GM20000 (cell line): ENCODE results near the gene SYNM.
A peak's percentile ranks its signal among the peaks of the same experiment; 100 is the strongest.
"Not testable (repeated sequence)": the region's sequence is repeated elsewhere in the genome, so short reads cannot be mapped to it uniquely, and the experiment has no call there.

Source experiments
- DNase-seq: peaks from one replicate; pipeline ENCODE4 v3.0.0; 2012; ENCODE audit warnings: low spot score
- CTCF ChIP-seq: IDR thresholded peaks from 2 replicates; pipeline ENCODE4 v1.5.1; 2012; ENCODE audit warnings: mild to moderate bottlenecking, control low read depth; ENCODE audit errors: extremely low read depth, missing control alignments

SYNM gene

GRCh38 chr15:99059010-99059981 lies 45.6 kb upstream of the SYNM start:
- peak; percentile 93 for TF ChIP-seq CTCF
- DNase-seq: peak; percentile 90

GRCh38 chr15:99060186-99060585 lies 44.7 kb upstream of the SYNM start:
- not testable (repeated sequence) for DNase-seq

GRCh38 chr15:99062226-99062625 lies 42.7 kb upstream of the SYNM start:
- no peak for DNase-seq
- no peak for TF ChIP-seq CTCF

GRCh38 chr15:99068186-99068585 lies 36.7 kb upstream of the SYNM start:
- no peak for DNase-seq

GRCh38 chr15:99070208-99070607 lies 34.7 kb upstream of the SYNM start:
- no peak for TF ChIP-seq CTCF

More at GRCh38 chr15:99068186-99068585, 36.7 kb upstream of the SYNM start:
- TF ChIP-seq CTCF: no peak

GRCh38 chr15:99071091-99071680 lies 33.7 kb upstream of the SYNM start:
- DNase-seq: no peak
- TF ChIP-seq CTCF: no peak

More at GRCh38 chr15:99070208-99070607, 34.7 kb upstream of the SYNM start:
- DNase-seq: no peak

- TF ChIP-seq CTCF: no peak
- DNase-seq: no peak
Observed at GRCh38 chr15:99073008-99073717, 31.7 kb upstream of the SYNM start.
